Glomerular visceral epithelial cell (primary cell): Measurements from ENCODE around the gene ALDOA.

Source experiments
- DNase-seq: peaks from one replicate; pipeline ENCODE4 v3.0.0-alpha.2; 2016; ENCODE audit errors: extremely low spot score

Gene ALDOA

GRCh38 chr16:30116291-30117207 lies 51.0 kb downstream of the ALDOA start:
- DNase-seq = no peak

GRCh38 chr16:30117768-30118167 lies 52.2 kb downstream of the ALDOA start:
- DNase-seq = no peak

GRCh38 chr16:30119428-30119827 lies 53.9 kb downstream of the ALDOA start:
- no peak for DNase-seq
